Inflammatory macrophage treated with lipopolysaccharide for 1 hour (primary cell): ENCODE data around the gene ETNK2.

Source experiments
- DNase-seq, 2 donors: peaks; one replicate each; pipeline ENCODE4 v3.0.0-alpha.2; 2020 to 2022

Gene ETNK2

DNA sequence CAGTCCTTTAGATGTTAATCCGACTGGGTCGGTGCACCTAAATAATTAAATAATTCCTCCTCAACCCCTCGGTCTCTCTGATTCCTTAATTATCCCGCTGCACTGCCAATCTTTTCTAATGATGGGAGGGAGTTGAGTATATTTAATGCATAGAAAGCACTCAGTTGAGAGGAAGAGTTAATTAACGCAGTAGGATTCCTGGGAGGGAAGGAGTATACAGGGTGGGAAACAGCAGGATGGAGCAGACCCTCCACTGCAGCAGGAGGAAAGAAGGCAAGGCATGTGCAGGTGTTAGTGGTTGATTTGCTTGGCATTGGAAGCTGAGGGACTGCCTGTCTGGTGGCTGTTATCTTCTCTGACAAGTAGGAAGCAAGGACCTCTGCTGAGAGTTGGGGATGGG lies 24.2 kb upstream of the ETNK2 start:
- no peak for DNase-seq

DNA sequence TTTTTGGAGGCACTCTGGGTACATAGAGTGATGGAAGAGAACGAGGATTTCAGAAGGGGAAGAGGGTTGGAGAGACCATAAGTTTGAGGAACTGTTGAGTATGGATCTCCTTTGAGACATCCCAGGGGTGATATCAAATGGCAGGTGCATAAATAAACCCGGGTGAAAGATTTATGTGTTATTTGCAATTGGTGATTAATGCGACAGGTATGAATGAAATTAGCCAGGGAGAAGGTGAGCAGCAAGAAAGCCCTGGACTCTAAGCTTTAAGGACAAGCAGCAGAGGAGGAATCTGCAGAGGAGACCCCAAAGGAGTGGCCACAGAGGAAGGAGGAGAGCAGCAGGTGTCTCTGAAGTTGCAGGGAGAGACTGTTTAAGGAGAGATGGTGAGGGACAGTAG lies 23.1 kb upstream of the ETNK2 start:
- DNase-seq: no peak

DNA sequence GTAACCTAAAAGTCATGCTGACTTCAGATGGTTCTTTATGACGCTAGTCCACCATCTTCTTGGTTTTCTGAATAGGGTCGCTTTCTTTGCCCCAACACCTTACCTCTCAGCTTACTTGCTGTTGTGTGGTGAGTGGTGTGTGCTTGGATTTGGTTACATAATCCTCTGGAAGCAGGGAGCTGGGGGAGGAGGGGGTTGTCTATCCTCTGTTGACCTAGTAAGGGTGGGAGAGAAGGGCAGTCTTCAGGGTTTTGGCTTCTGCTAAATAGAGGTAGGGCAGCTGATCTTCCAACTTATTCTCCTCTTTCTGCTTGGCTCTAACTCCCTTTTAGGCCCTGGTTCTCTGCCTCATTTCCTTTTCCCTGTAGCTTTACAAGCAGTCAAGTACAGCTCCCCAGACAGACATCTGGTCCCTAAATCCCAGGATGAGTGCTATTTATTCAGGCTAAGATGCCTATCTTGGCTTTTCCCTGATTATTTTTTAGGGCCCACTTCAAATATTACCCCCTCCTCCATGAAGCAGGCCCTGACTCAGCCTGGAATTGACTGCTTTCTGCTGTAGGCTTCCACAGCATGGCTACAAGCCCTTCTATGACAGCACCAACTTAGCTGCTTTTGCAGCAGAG lies 20.7 kb upstream of the ETNK2 start:
- no peak for DNase-seq

DNA sequence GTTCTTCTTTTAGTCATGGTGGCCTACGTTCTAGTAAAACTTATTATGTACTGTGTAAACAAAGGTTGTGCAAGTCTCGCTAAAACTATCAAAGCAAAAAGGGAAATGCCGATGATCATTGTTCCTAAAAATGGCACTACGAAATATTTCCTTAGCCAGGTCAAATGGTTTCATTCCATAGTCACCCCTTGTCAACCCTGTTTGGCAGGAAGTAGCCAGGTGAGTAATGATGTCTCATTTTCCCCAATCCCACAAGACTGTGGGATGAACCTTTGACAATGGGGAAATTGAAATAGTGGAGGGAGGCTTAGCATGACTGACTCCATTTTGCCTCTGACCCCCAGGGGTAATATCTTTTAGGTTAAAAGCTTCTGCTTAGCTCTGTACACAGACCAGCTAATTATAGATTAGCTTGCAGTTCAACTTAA lies 19.9 kb upstream of the ETNK2 start:
- peak; percentile 58 to 75 for DNase-seq

DNA sequence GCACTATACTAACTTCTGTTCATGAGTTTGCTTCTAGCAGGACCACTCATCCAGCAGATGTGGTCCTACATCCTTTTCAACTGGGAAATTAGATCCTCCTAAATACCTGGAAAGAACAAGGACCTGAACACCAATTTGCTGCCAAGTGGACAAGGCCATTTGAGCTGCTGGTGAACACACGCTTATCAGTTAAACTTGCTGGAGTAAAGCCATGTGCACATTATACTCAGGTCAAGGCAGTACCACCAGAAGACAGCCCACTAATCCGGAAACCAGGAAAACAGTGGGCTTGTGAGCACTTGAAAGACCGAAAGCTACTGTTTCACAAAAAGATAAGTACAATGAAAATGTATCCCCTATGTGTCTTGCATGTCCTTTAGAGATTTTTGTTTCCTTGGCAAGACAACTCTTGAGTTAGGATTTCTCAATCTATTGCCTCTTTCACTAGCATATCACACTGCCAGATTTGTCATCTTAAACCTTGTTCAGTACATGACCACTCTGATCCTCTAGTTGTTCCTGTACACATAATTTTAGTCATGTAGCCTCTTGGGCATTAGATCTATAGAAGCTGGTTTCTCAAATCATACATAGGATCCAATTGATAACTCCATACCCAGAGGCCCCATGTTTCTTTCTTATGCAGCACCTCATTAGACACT lies 18.8 kb upstream of the ETNK2 start:
- no peak for DNase-seq

DNA sequence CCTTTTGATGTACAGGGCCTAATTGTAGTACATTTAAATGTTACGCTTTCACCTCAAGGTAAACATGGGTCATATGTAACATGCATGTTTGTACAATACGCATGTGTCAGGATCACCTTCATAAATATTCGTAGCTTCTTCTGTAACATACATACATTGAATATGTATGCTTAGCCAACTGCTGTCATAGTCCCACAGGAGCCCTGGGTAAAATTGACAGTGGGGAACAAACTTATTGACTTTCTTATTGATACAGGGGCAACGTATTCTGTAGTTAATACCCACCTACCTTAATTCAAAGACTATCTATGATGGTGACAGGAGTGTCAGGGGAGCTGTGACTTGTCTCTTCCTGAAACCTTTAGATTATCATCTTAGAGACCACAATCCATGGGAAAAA lies 18.0 kb upstream of the ETNK2 start:
- DNase-seq: no peak

DNA sequence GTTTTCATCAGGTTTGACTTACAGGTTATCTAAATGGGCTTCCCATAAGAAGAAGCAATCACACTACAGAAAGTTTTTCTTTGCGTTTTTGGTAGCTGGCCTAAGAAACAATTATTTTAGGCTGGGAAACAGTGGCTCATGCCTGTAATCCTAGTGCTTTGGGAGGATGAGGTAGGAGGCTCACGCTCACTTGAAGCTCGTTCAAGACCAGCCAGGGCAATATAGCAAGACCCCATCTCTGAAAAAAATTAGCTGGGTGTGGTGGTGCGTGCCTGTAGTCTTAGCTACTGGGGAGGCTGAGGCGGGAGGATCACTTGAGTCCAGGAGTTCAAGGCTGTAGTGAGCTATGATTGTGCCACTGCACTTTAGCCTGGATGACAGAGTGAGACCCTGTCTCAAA lies 15.9 kb upstream of the ETNK2 start:
- no peak for DNase-seq

DNA sequence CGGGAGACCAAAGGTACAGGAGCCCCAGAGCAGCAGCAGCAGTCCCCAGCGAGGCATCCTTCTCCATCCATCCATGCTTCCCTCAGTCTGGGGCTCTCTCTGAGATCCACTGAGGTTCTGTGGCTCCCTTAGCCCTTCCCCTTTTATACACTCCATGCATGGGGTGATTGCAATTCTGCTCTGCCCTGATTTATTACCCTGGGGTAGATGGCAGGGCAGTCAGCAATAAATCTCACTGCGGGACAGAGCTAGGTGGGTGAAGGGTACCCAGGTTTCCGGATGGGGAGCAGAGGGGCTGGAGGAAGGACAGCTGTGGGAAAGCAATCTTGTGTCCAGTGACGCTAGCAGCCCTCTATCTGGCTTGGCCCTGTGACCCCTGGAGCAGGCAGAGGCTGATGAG lies 14.4 kb upstream of the ETNK2 start, which contains the start of gene REN:
Gene REN, minus strand, starts transcription at position 119 of the 400 bp plus-strand sequence. Its CDS starts 44 bp downstream, at position 75.
- no peak for DNase-seq

DNA sequence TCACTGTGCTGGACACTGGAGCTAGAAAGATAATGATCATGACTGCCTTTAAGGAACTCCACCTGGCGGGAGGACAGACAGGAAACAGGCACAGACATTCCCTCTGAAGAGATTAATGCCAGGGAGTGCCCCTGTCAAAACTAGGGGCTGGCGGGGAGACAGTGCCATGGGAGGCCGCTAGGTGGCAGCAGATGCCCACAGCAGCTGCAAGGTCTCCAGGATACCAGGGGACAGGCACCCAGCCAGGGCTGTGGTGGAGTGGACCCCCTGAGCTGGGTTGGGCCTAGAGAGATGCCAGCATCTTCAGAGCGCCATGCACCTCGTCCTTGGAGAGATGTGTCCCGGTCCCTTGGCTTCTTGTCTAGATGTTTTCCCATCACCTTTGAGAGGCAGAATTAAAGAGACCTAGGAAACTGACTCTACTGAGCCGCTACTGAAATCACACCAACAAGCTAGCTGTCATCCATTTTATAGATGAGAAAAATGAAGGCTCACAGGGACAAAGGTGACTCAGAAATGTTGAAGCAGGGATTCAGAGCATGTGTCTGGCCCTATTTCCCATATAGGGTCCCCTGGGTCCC lies 10.7 kb upstream of the ETNK2 start:
- DNase-seq: peak; percentile 44 to 89

DNA sequence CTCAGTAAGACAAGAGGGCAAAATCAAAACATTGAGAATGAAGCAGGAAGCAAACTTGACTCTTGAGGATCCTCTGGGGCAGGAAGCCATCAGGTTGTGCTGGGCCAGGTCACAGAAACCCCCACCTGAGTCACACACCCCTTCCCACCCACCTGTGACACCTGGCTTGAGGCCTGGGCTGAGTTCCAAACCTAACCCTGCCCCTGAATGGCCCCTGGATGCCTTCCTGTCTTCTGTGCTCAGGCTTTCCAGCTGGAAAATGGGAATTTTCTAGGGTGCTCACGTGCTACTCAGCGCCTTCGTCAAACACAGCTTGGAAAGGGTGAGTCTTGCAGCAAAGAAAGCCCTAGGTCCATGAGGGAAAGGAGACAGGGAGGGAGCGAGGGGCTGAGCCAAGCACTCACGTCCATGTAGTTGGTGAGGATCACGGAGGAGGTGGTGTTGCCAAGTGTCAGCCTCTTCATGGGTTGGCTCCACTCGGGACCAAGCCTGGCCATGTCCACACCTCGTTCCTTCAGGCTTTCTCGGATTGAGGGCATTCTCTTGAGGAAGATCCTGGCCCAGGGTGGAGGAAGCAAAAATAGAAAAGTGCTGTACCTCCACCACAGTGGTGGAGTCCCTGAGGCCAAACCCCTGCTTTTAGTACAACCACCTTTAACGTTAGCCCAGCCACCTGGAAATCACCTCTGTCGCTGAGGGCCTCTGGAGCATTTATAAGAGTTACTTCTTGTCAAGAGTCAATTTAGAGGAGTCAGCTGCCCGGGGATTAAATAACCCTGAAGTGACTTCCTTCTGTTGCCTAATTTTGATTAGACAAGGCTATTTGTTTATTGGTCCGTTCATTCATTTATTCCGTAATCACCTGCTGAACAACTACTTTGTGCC lies 10.0 kb upstream of the ETNK2 start:
- DNase-seq: no peak

DNA sequence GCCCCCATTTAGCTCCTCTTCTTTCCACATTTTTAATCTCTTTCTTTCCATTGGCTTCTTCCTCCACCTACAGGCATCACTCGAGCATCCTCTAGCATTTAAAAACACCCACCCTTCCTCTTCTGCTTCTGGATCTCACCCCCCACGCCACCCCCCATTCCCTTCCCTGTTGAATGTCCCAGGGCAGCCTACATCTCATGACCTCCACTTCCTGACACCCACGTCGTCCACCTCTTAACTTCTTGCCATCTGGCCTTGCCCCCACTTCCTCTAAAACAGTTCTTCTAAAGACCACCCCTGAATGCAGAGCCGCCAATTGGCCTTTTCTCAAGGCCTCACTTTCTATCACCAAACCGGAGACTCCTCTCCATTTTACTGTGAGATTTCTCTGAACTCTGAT lies 6.1 kb upstream of the ETNK2 start:
- DNase-seq: peak; percentile 9 to 61

DNA sequence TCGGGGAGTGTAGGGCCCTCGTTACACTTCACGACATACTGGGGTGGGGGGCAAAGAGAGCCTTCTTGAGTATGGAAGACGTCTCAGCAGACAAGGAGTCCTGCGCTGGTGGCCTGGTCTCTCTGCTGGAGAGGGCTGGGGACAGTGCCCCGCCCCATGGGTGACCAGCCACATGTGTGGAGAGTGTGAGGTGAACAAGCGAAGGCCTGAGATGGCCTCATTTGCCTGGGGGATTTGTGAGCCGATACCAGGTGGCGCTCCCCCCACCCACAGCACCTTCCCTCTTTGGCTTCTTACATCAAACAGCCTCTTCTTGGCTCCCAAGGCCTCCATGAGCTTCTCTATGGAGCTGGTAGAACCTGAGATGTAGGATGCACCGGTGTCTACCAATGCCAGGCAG lies 4.0 kb upstream of the ETNK2 start:
- DNase-seq: no peak

DNA sequence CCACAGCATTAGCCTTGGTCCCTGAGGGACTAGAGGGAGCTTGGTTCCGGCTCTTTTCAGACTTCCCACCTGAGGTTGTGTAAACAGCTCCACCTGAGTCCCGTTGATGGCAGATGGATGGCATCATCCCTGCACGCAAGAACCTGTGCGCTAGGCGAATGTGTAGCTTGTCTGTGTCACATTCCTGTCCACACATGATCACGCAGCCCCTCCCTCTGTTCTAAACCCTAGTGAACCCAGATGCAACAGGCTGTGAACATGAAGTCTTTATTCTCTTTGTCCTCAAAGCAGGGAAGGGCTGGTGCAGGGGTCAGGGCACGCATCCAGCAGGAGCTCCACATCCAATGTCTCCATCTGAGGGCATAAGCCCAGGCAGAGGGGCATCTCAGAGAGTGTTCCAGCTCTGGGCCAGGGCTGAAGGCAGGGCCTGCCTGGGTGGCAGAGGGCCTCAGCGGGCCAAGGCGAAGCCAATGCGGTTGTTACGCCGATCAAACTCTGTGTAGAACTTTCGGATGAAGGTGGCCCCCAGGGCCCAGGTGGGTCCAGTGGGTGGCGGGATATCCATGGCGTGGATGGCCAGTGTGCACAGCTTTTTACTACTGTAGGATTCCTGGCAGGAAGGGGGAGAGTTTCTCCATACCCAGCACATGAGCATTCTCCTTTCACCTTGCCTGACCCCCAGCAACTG lies 2.9 kb upstream of the ETNK2 start:
- no peak for DNase-seq

DNA sequence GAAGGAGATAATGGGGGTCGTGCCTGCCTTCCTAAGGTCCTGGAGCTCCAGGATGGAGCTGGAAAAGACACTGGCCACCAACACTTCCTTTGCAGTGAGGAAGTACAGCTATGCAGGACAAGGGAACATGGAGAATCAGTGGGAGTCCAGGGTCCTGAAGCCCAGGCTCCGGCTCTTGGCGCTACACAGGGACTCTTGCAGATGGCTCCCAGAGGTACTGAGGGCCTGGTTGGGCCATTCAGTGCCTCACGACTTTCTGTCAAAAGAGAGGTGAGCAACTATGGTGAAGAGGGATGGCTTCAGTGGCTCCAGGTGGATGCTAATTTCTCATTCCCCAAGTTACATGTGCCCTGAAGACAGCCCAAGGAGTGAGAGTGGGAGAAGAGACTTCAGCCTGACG lies 1.8 kb upstream of the ETNK2 start:
- no peak for DNase-seq

DNA sequence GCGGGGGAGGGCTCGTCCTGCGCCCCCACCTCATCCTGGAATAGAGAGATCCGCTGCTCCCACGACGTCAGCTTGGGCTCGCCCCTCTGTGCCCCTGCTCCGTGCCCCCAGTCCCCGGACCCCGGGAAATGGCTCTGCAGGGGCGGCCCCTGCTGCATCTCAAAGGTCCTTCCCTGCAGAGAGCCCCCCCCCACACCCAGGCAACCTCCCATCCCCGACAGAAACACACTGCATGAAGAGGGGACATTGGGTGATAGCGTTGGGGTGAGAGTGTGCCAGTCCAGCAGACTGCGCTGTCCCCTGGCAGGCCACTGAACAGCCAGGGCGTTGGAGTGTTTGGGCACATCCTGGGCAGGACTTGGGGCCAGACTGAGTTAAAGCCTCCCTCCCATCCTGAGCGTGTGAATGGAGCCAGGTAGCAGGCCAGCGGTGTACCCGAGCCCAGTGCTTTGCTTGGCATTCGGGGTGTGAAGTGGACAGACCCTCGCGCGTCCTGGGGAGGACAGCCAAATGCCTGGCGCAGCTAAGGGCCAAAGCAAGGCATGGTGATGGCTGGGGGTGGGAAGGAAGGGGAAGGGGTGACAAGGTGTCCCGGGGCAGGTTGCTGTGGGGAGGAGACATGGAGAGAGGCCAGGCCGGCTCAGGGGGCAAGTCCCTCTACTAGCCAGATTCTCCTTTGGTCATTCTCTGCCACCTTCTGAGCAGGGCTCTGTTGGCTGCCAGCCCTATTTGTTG lies 633 bp upstream of the ETNK2 start:
- DNase-seq: no peak

DNA sequence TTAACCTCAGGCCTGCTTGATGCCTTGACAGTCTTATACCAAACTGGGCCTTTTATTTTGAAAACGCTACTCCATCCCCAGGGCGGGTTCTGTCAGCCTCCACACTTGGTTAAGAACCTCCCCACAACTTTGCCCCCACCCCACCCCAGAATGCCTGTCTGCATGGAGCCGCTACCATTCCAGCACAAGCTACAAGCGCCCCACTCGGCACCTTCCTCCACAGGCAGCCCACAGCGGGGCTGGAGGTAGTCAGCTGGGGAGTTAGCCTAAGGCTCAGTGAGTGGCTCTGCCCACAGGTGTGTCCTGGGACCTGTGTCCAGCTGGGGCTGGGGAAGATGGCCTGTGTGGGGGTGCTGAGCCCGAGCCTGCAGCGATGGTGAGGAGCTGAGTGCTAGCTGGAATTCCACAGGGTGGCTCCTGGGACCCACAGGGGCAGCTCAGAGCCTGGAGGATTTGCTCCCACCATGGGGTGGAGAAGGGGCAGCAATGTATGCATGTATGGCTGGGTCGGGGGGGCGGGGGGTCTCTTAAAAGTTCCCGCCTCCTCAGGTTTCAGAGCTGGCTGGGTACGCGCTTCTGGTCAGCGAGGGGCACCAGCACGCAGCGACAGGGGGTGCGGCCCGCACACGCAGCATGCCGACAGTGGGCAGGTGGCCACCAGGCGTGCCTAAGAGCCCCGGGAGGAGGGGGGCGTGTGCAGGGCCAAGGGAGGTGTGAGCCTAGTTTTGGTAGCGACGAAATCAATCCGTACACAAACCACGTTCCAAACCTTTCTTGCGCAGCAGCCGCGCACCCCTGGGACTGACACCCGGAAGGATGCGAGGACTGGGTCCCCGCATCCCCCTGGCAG lies 917 bp downstream of the ETNK2 start:
- no peak for DNase-seq

DNA sequence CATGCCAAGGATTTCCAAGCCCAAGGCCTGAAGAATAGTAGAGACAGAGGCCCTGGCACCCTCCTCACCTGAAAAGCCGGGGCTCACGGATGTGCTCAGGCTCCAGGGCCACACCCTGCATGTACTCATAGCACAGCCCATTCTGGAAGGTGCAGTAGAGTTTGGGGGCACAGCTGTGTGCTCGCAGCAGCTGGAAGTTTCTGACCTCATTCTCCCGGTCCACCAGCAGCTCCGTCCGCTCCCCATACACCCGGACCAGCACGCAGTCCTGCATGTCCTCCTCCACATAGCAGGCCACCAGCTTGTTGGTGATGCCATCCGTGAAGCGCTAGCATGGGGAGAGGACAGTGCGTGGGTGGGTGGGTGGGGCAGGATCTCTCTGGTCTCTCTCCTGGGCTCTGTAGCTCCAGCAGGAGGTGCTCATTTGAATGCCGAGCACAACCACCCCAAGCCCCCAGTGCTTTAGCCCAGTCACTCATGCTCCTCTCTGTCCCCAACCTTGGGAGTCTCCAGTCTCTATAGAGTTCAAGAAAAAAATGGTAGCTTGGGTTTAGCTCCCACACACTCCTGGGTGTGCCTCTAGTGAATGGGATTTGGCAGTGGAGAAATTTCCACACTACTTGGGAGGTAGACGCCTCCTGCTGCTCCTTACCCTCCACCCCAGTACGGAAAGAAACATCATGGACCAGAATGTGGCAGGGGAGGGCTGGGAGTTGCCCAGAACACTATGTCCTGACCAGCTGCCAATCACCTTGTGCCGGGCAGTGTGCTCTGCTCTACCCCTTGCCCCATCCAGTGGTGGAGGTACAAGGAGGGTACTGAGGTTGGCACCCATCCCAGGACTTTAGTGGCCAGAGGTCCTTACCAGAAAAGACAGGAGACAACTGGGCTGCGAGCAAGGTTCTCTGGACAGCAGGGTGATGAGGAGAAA lies 1.9 kb downstream of the ETNK2 start:
- no peak for DNase-seq

DNA sequence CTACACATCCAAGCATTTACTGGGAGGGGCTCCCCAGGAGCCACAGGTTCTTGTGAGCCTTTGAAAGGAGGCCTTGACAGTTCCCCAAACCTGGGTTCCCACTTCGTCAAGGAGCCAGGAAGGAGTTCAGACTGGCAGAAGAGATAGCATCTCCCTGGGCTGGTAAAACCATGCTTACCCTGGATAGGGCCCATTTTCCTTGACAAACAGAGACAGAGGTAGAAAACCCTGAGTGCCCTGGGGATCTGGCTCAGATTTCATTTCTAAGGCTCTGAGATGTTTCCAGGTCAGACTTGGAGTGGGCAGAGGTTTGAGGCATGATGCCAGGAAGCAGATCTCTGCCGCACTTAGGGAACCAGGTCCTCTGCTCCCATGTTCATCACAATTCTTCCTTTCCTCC lies 2.7 kb downstream of the ETNK2 start:
- DNase-seq: no peak

DNA sequence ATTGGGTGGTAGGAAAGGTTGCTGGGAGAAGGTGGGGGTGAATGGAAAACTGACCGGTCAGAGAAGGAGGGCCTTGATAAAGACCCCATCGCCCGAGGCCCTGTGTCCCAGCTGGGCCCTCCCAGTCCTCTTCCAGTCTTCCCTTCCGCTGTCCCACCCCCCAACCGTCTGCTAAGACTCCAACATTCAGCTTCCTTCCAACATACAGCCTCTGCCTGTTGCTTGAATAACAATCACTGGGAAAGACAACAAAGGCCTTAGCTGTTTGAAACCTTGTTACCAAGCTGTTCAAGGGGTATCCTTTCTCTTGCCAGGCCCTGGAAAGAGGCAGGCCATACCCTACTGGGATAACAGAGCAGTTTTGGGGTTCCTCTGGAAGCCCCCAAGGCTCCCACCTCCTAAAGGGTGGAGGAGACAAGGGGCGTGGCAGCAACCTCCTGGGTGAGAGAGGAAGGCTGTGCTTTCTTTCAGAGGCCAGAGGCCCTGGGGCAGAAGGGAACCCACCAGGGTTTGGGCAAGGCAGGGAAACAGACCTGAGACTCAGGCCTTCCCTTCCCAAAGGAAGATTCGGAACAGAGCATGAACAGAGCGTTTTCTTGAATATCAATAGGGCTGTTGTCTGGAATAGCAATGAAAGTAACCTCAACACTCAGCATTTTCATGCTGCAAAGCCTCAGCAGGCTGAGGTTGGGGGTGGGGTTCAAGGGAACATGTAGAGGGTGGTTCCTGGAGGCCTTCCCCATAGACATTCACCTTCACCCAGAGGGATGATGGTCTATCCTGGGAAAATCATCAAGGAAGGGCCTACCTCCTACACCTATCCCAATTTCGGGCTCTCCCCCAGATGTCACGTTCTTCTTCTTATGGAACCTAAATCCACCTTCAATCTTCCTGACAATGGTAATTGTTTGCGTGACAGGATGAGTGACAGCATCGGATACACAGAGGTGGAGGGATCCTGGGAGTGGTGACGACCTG lies 4.1 kb downstream of the ETNK2 start:
- no peak for DNase-seq
